Measurements from ENCODE around the gene MANSC4. TPM values are rescaled to one million over a fixed set of nuclear protein-coding genes. Genes with fewer than 3 reads are reported as not detected.

MANSC4 gene
- total and polyA plus RNA-seq, 11 donors, result not detected

DNA sequence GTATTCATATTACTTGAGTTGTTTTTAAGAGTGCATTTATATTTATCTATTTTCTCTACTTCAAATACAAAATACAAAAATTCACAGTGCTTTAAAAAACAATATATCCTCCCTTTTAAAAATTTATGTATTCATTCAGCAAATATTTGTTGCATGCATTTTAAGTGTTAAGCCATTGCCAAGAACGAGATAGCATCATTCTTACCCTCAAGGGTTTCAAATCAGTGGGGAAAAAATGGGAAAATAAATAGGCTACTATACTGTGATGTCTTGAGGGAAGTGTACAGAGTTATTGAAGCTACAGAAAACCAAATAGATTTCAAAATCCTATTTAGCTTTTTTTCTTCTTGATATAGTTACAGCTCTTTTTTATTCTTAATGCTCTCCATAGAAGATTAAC, 46.2 kb downstream of the MANSC4 start:
- Histone ChIP-seq H3K27me3 (no peaks in the 10 kb centered on the region), H3K9me3 (no peaks in the 10 kb centered on the region), H3K4me3 (no peak overlapping the region), H3K36me3 (peaks cover 0 to 88% (median 69%) of the 10 kb centered on the region in 9 donors), H3K4me1 (no peaks in the 10 kb centered on the region), H3K27ac (no peak overlapping the region)
- intact Hi-C loops (cut with DNase I), result loop anchor here (2.0 to 10.0 kb wide), 10 partner anchors 87 to 1144 kb away; no protein-coding TSS in a partner anchor
- WGBS, 4 donors, result 87 to 95% (median 89%) methylated on average over 1 of the region's 1 CpG
- no peak for DNase-seq
- TF ChIP-seq POLR2A (IDR thresholded peaks at IDR 0.05), result no peak
- TF ChIP-seq, protein P1, sequence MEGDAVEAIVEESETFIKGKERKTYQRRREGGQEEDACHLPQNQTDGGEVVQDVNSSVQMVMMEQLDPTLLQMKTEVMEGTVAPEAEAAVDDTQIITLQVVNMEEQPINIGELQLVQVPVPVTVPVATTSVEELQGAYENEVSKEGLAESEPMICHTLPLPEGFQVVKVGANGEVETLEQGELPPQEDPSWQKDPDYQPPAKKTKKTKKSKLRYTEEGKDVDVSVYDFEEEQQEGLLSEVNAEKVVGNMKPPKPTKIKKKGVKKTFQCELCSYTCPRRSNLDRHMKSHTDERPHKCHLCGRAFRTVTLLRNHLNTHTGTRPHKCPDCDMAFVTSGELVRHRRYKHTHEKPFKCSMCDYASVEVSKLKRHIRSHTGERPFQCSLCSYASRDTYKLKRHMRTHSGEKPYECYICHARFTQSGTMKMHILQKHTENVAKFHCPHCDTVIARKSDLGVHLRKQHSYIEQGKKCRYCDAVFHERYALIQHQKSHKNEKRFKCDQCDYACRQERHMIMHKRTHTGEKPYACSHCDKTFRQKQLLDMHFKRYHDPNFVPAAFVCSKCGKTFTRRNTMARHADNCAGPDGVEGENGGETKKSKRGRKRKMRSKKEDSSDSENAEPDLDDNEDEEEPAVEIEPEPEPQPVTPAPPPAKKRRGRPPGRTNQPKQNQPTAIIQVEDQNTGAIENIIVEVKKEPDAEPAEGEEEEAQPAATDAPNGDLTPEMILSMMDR (IDR thresholded peaks at IDR 0.05), result no peak
- no peak for ATAC-seq

DNA sequence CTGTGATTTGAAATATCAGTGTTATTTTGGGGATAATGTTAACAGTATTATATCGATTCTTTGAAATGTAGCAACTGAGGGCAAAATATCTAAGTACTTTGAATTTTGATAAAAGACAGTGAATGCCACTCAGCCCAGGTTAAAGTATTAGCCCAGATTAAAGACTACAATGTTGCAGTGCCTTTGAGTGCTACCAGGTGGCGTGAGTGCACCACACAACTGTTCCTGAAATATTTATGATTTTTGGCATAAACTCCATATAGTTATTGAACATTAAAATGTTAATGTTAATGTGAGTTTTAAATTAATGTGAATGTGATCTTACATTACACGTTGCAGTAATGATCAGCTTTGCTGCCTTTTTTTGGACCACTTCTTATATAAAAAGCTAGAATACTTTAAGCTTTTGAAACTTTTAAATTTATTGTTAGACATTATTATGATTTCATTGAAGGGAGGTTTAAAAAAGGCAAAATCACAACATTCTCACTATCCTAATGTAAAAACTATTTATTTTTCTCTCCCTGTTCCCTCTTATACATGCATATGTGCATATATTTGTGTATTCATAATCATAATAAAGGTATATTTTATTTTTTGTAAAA, 46.9 kb downstream of the MANSC4 start:
- no peak overlapping the region for H3K4me3 ChIP-seq
- H3K9me3 ChIP-seq, result no peaks in the 10 kb centered on the region
- H3K4me1 ChIP-seq, result no peaks in the 10 kb centered on the region
- H3K27ac ChIP-seq, result no peak overlapping the region
- no peaks in the 10 kb centered on the region for H3K27me3 ChIP-seq
- intact Hi-C loops (cut with DNase I), result loop anchor here (2.0 to 10.0 kb wide), 10 partner anchors 88 to 1144 kb away; no protein-coding TSS in a partner anchor
- DNase-seq, result no peak
- H3K36me3 ChIP-seq, result peaks cover 0 to 86% (median 65%) of the 10 kb centered on the region in 9 donors
- ATAC-seq, result peak in 3 of 4 donors; percentile 37 to 64 (median 48)
- no peak for TF ChIP-seq POLR2A (IDR thresholded peaks at IDR 0.05)
- TF ChIP-seq, protein P1 (IDR thresholded peaks at IDR 0.05), result peak; percentile 34 to 87 (median 73)
- WGBS, 4 donors, result 43 to 48% (median 45%) methylated on average over 3 of the region's 3 CpGs

DNA sequence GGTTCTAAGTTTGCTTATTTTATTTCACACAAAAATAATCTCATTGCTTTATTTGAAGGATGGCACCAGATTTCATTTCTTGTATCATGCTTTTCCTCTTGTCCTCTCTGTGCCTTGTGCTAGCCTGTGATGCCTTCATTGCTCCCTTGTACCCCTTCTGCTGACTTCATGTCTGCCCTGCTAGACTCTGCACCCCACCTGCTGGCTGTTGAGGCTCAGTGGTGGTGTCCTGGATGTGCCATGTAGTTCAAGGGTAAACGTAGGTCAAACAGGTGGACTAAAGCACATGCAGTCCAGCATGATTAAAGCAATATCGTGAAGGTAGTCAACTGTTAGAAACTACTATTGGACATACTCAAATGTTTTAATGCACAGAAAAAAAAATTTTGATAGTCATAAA, 47.8 kb downstream of the MANSC4 start:
- ATAC-seq, result peak in 1 of 4 donors; percentile 58

DNA sequence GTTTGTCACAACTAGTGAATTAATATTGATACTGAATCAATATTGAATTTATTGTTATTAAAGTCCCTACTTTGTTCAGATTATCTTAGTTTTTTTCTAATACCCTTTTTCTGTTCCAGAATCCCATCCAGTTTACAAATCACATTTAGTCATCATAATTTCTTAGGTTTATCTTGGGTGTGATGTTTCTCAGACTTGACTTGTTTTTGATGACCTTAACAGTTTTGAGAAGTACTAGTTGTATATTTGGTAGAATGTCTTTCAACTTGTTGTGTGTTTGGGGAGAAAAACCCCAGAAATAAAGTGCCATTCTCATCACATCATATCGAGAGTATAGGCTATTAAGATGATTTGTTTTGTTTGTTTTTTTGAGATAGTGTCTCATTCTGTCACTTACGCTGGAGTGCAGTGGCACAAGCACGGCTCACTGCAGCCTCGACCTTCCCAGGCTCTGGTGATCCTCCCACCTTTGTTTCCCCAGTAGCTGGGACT, 49.9 kb downstream of the MANSC4 start:
- DNase-seq (no peak), ATAC-seq (no peak)
- no peak overlapping the region for H3K27ac ChIP-seq
- TF ChIP-seq POLR2A (IDR thresholded peaks at IDR 0.05), result no peak
- TF ChIP-seq, protein P1 (IDR thresholded peaks at IDR 0.05), result no peak
- no peaks in the 10 kb centered on the region for H3K27me3 ChIP-seq
- H3K36me3 ChIP-seq, result peaks cover 0 to 86% (median 64%) of the 10 kb centered on the region in 9 donors
- H3K4me1 ChIP-seq, result no peaks in the 10 kb centered on the region
- H3K9me3 ChIP-seq, result no peaks in the 10 kb centered on the region
- intact Hi-C loops (cut with DNase I), result loop anchor here (5.0 to 10.0 kb wide), 8 partner anchors 92 to 1147 kb away; no protein-coding TSS in a partner anchor
- H3K4me3 ChIP-seq, result no peak overlapping the region
- WGBS, 4 donors, result 91 to 93% (median 92%) methylated on average over 4 of the region's 4 CpGs

More for the DNA sequence above, 47.8 kb downstream of the MANSC4 start:
- DNase-seq, result no peak
- TF ChIP-seq POLR2A (IDR thresholded peaks at IDR 0.05), result no peak
- TF ChIP-seq, protein P1 (IDR thresholded peaks at IDR 0.05), result peak in 3 of 12 donors; percentile 4 to 13 (median 5)
- H3K4me3 ChIP-seq, result no peak overlapping the region
- H3K36me3 ChIP-seq, result peaks cover 0 to 86% (median 64%) of the 10 kb centered on the region in 9 donors
- 57 to 66% (median 63%) methylated on average over 2 of the region's 2 CpGs for WGBS, 4 donors
- no peaks in the 10 kb centered on the region for H3K4me1 ChIP-seq
- H3K27ac ChIP-seq, result no peak overlapping the region
- intact Hi-C loops (cut with DNase I), result loop anchor here (2.0 to 10.0 kb wide), 10 partner anchors 89 to 1145 kb away; no protein-coding TSS in a partner anchor
- H3K27me3 ChIP-seq, result no peaks in the 10 kb centered on the region
- H3K9me3 ChIP-seq, result no peaks in the 10 kb centered on the region

All from heart left ventricle (tissue), 16 donors.